K562 (cell line): Measurements from ENCODE around the gene PRUNE1. TPM values are rescaled to one million over a fixed set of nuclear protein-coding genes. Genes with fewer than 3 reads are reported as not detected.
A peak's percentile ranks its signal among the peaks of the same experiment; 100 is the strongest.

ENCODE experiments used
- CBFA2T2 ChIP-seq: fragments of 450-650 bp; conservative IDR thresholded peaks from 2 replicates; pipeline ENCODE4 v1.6.1; 2017; ENCODE audit warnings: mild to moderate bottlenecking
- DACH1 ChIP-seq: fragments of 450-650 bp; IDR thresholded peaks from 2 replicates; pipeline ENCODE4 v1.6.1; 2018; ENCODE audit not compliant: partially characterized antibody
- HMGN3 ChIP-seq: IDR thresholded peaks from 2 replicates; pipeline ENCODE4 v1.6.1; 2011; ENCODE audit warnings: borderline replicate concordance, low read depth, mild to moderate bottlenecking, mixed read lengths, low read length; ENCODE audit not compliant: insufficient read length; ENCODE audit errors: extremely low read depth
- NR3C1 ChIP-seq: sonication (generic); formaldehyde crosslinking; IDR thresholded peaks from 2 replicates; pipeline ENCODE4 v1.8.1; 2022; ENCODE audit warnings: missing genetic modification reagents
- REST ChIP-seq, 2 experiments: fragments of 450-650 bp; formaldehyde crosslinking in 1 of 2; IDR thresholded peaks; 2 replicates each; pipeline versions ENCODE4 v1.4.0 to v1.6.1; 2014 to 2020; ENCODE audit warnings: mild to moderate bottlenecking in 2 of 2, borderline replicate concordance in 1 of 2, low read depth in 1 of 2
- RREB1 ChIP-seq: fragments of 250-450 bp; sonication (Bioruptor Pico); IDR thresholded peaks from 2 replicates; pipeline ENCODE4 v1.4.0; 2020
- SMARCA4 ChIP-seq: fragments of 450-650 bp; IDR thresholded peaks from 2 replicates; pipeline ENCODE4 v1.6.1; 2016
- ZNF695 ChIP-seq: fragments of 450-650 bp; formaldehyde crosslinking; IDR thresholded peaks from 2 replicates; pipeline ENCODE4 v1.4.0; 2020; ENCODE audit warnings: mild to moderate bottlenecking, moderate library complexity
- polyA plus RNA-seq, 8 experiments: library from polyadenylated mRNA; depleted of rRNA in 4 of 8; stranded (reverse) in 5 of 8; unstranded in 3 of 8; fragments of >200 nt; fragmentation: Nextera tagmentation in 2 of 8; fragmentation: Illumina TruSeq in 1 of 8; extraction: Ambion mirVana in 2 of 8; extraction: Trizol in 1 of 8; gene quantifications; 2 replicates each; pipeline versions ENCODE4 v1.2.1 to v1.2.3, GENCODE V29; 2011 to 2014; ENCODE audit warnings: inconsistent platforms in 1 of 8, missing spikeins in 1 of 8
- total RNA-seq, 7 experiments: library from RNA; depleted of rRNA in 6 of 7; stranded (reverse); fragments of >200 nt in 6 of 7; fragmentation: Illumina TruSeq in 2 of 7; extraction: Trizol in 2 of 7; gene quantifications; 2 replicates each; pipeline versions ENCODE4 v1.2.1 to v1.2.3, GENCODE V29; 2011 to 2021; ENCODE audit warnings: low replicate concordance in 1 of 7
- TF ChIP-seq, protein P1 (sequence below): sonication (generic); formaldehyde crosslinking; IDR thresholded peaks from 2 replicates; pipeline ENCODE4 v1.8.1; 2022; ENCODE audit warnings: missing genetic modification reagents
- TF ChIP-seq, protein P2 (sequence below): fragments of 450-650 bp; IDR thresholded peaks from 2 replicates; pipeline ENCODE4 v1.6.1; 2014; ENCODE audit warnings: low read depth, mild to moderate bottlenecking, moderate library complexity, borderline replicate concordance

PRUNE1 gene
- total and polyA plus RNA-seq, 9 of the 15 experiments (the other 6 are each of a cell fraction or from before 2014, with no cell fraction given): 16.7 to 48.3 (median 26.2) TPM

DNA sequence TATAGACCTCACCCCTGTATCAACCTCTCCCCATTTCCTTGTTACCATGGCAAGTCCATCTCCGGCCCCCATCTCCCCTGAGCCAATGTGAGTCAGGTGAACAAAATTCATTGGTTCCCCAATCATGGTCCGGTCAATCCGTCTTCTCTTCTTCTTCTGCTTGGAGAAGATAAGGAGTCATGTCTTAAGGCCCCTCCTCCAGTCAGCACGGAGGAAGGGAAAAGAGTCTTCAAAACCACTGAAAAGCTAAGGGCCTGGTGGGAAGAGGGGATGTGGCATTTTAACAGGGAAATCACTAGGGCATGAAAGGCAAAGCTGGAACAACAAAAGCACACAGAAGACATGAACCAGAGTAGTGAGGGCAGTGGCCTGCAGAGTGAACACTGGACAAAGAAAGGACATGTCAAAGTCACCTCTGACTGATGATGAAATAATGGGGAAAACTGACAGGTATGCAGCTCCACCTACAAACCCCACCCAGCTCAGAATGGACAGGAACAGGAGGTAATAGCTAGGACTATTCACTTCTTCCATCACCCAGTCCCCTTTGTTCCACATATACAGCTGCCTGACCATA is 46.8 kb downstream of the PRUNE1 start (continued):
- TF ChIP-seq, protein P1, sequence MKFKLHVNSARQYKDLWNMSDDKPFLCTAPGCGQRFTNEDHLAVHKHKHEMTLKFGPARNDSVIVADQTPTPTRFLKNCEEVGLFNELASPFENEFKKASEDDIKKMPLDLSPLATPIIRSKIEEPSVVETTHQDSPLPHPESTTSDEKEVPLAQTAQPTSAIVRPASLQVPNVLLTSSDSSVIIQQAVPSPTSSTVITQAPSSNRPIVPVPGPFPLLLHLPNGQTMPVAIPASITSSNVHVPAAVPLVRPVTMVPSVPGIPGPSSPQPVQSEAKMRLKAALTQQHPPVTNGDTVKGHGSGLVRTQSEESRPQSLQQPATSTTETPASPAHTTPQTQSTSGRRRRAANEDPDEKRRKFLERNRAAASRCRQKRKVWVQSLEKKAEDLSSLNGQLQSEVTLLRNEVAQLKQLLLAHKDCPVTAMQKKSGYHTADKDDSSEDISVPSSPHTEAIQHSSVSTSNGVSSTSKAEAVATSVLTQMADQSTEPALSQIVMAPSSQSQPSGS (CRISPR knock-in tag): no peak
- TF ChIP-seq DACH1 (no peak), REST (IDR thresholded peaks at IDR 0.05; ENCODE audit: borderline replicate concordance) (no peak), REST (CRISPR knock-in tag; IDR thresholded peaks at IDR 0.05; ENCODE audit: low read depth) (no peak), NR3C1 (CRISPR knock-in tag) (no peak), ZNF695 (CRISPR knock-in tag) (no peak), CBFA2T2 (peak; percentile 76), SMARCA4 (peak; percentile 91), HMGN3 (no peak), RREB1 (CRISPR knock-in tag) (0 out of 2 replicates have a peak, but pooled peaks have one; percentile 79)
- TF ChIP-seq, protein P2, sequence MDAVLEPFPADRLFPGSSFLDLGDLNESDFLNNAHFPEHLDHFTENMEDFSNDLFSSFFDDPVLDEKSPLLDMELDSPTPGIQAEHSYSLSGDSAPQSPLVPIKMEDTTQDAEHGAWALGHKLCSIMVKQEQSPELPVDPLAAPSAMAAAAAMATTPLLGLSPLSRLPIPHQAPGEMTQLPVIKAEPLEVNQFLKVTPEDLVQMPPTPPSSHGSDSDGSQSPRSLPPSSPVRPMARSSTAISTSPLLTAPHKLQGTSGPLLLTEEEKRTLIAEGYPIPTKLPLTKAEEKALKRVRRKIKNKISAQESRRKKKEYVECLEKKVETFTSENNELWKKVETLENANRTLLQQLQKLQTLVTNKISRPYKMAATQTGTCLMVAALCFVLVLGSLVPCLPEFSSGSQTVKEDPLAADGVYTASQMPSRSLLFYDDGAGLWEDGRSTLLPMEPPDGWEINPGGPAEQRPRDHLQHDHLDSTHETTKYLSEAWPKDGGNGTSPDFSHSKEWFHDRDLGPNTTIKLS: peak; percentile 68; the same call in 1 of the 2 replicates
